A172 (cell line): ENCODE results near the gene USP48. TPM values are rescaled to one million over a fixed set of nuclear protein-coding genes. Genes with fewer than 3 reads are reported as not detected.
A peak's percentile ranks its signal among the peaks of the same experiment; 100 is the strongest.

Source experiments
- DNase-seq: peaks from one replicate; pipeline ENCODE4 v3.0.0-alpha.2; 2015; ENCODE audit warnings: low spot score
- total RNA-seq: library from RNA; depleted of rRNA; stranded (reverse); fragments of >200 nt; shearing (Covaris generic); gene quantifications from 2 replicates; pipeline ENCODE4 v1.2.3, GENCODE V29; 2014

The USP48 gene
- total RNA-seq, 1 experiment from 2014 or later: 22.8 TPM

GRCh38 chr1:21668951-21669257, 114.0 kb downstream of the USP48 start:
- no peak for DNase-seq

- DNase-seq: no peak
Observed at GRCh38 chr1:21668232-21668950, 114.6 kb downstream of the USP48 start.

GRCh38 chr1:21667348-21668231, 115.4 kb downstream of the USP48 start:
- DNase-seq: no peak

GRCh38 chr1:21666576-21667320, 116.2 kb downstream of the USP48 start:
- DNase-seq: no peak

- DNase-seq: no peak
Observed at GRCh38 chr1:21665711-21666575, 117.0 kb downstream of the USP48 start.

GRCh38 chr1:21664806-21665588, 118.0 kb downstream of the USP48 start:
- DNase-seq: no peak

- no peak for DNase-seq
Observed at GRCh38 chr1:21663951-21664805, 118.8 kb downstream of the USP48 start.

GRCh38 chr1:21663248-21663950, 119.5 kb downstream of the USP48 start:
- no peak for DNase-seq

GRCh38 chr1:21662426-21663247, 120.3 kb downstream of the USP48 start:
- DNase-seq: no peak

GRCh38 chr1:21661886-21662285, 121.1 kb downstream of the USP48 start:
- no peak for DNase-seq

GRCh38 chr1:21659924-21660326, 123.0 kb downstream of the USP48 start:
- DNase-seq: no peak

- DNase-seq: peak; percentile 46
Observed at GRCh38 chr1:21659099-21659923, 123.6 kb downstream of the USP48 start.

GRCh38 chr1:21657456-21658190, 125.3 kb downstream of the USP48 start:
- no peak for DNase-seq

- DNase-seq: peak; percentile 36
Observed at GRCh38 chr1:21655748-21656147, 127.2 kb downstream of the USP48 start.

GRCh38 chr1:21655259-21655658, 127.7 kb downstream of the USP48 start:
- DNase-seq: no peak

- DNase-seq: no peak
Observed at GRCh38 chr1:21654209-21654608, 128.7 kb downstream of the USP48 start.

- no peak for DNase-seq
Observed at GRCh38 chr1:21653744-21654100, 129.2 kb downstream of the USP48 start.
